Fibroblast of pulmonary artery (primary cell): Measurements from ENCODE around the gene MICALL1.

ENCODE experiments used
- DNase-seq: peaks from one replicate; pipeline ENCODE4 v3.0.0-alpha.2; 2010; ENCODE audit warnings: low read depth
- H3K4me3 ChIP-seq: replicated peaks from 2 replicates; pipeline ENCODE4 v1.5.1; 2011; ENCODE audit warnings: low read depth, mild to moderate bottlenecking, control low read depth, low read length, moderate library complexity
- CTCF ChIP-seq: IDR thresholded peaks from 2 replicates; pipeline ENCODE4 v1.5.1; 2011; ENCODE audit warnings: mild to moderate bottlenecking, control low read depth, low read length, inconsistent platforms; ENCODE audit errors: missing control alignments

The MICALL1 gene

GRCh38 chr22:37985050-37985585, 79.0 kb downstream of the MICALL1 start:
- no peak overlapping the region for H3K4me3 ChIP-seq
- DNase-seq, result no peak
- TF ChIP-seq CTCF, result no peak

- TF ChIP-seq CTCF, result no peak
- H3K4me3 ChIP-seq, result no peak overlapping the region
- DNase-seq, result no peak
Measured at GRCh38 chr22:37985751-37986281, 79.7 kb downstream of the MICALL1 start.

GRCh38 chr22:37986371-37986770, 80.3 kb downstream of the MICALL1 start:
- H3K4me3 ChIP-seq, result no peak overlapping the region
- TF ChIP-seq CTCF, result no peak
- no peak for DNase-seq

GRCh38 chr22:37989146-37990045, 83.3 kb downstream of the MICALL1 start:
- no peak for TF ChIP-seq CTCF
- H3K4me3 ChIP-seq, result no peak overlapping the region
- DNase-seq, result no peak

- no peak overlapping the region for H3K4me3 ChIP-seq
- no peak for DNase-seq
- TF ChIP-seq CTCF, result no peak
Measured at GRCh38 chr22:37990301-37990700, 84.2 kb downstream of the MICALL1 start.

- H3K4me3 ChIP-seq, result no peak overlapping the region
- no peak for TF ChIP-seq CTCF
- DNase-seq, result no peak
Measured at GRCh38 chr22:37990862-37991261, 84.8 kb downstream of the MICALL1 start.
